ENCODE data around the gene OGFRL1.

Gene OGFRL1

GRCh38 chr6:71287926-71288227 lies 734 bp upstream of the OGFRL1 start:
- DNase-seq: no peak

GRCh38 chr6:71289039-71289801 lies 609 bp downstream of the OGFRL1 start:
- no peak for DNase-seq

GRCh38 chr6:71289802-71290175 lies 1.2 kb downstream of the OGFRL1 start:
- no peak for DNase-seq

GRCh38 chr6:71290611-71291010 lies 2.0 kb downstream of the OGFRL1 start:
- no peak for DNase-seq

GRCh38 chr6:71292001-71292400 lies 3.4 kb downstream of the OGFRL1 start:
- no peak for DNase-seq

GRCh38 chr6:71294121-71294523 lies 5.5 kb downstream of the OGFRL1 start:
- no peak for DNase-seq

GRCh38 chr6:71298459-71298858 lies 9.8 kb downstream of the OGFRL1 start:
- DNase-seq: no peak

- DNase-seq: no peak
Measured at GRCh38 chr6:71299541-71300470, 11.2 kb downstream of the OGFRL1 start.

GRCh38 chr6:71300561-71301168 lies 12.1 kb downstream of the OGFRL1 start:
- DNase-seq: no peak

GRCh38 chr6:71301546-71301945 lies 12.9 kb downstream of the OGFRL1 start:
- DNase-seq: no peak

GRCh38 chr6:71309656-71310055 lies 21.0 kb downstream of the OGFRL1 start:
- DNase-seq: no peak

GRCh38 chr6:71310261-71310660 lies 21.6 kb downstream of the OGFRL1 start:
- no peak for DNase-seq

GRCh38 chr6:71312089-71312488 lies 23.5 kb downstream of the OGFRL1 start:
- DNase-seq: no peak

- DNase-seq: no peak
Measured at GRCh38 chr6:71317441-71317840, 28.8 kb downstream of the OGFRL1 start.

- DNase-seq: no peak
Measured at GRCh38 chr6:71320041-71320440, 31.4 kb downstream of the OGFRL1 start.

- DNase-seq: no peak
Measured at GRCh38 chr6:71321314-71321713, 32.7 kb downstream of the OGFRL1 start.

GRCh38 chr6:71324194-71324785 lies 35.7 kb downstream of the OGFRL1 start:
- no peak for DNase-seq

- DNase-seq: no peak
Measured at GRCh38 chr6:71326611-71327010, 38.0 kb downstream of the OGFRL1 start.

- DNase-seq: no peak
Measured at GRCh38 chr6:71330501-71330900, 41.9 kb downstream of the OGFRL1 start.

- DNase-seq: no peak
Measured at GRCh38 chr6:71332012-71332411, 43.4 kb downstream of the OGFRL1 start.

- no peak for DNase-seq
Measured at GRCh38 chr6:71333050-71333449, 44.4 kb downstream of the OGFRL1 start.

GRCh38 chr6:71333697-71334096 lies 45.1 kb downstream of the OGFRL1 start:
- no peak for DNase-seq

- no peak for DNase-seq
Measured at GRCh38 chr6:71334768-71335167, 46.2 kb downstream of the OGFRL1 start.

GRCh38 chr6:71335544-71335943 lies 46.9 kb downstream of the OGFRL1 start:
- no peak for DNase-seq
